Right lobe of liver (tissue), 6 donors: ENCODE data around the gene SRSF9. TPM values are rescaled to one million over a fixed set of nuclear protein-coding genes. Genes with fewer than 3 reads are reported as not detected.
A peak's percentile ranks its signal among the peaks of the same experiment; 100 is the strongest.

Experiments used
- ATAC-seq, 4 donors: fragments of 200-7000 bp; cut with Tn5 transposase; one replicate each; pipeline ENCODE4 v1.9.1; 2020; ENCODE audit warnings: mild to moderate bottlenecking in 4 of 4, moderate library complexity in 4 of 4
- DNase-seq, 3 donors: peaks; one replicate each; pipeline ENCODE4 v3.0.0-alpha.2; 2020
- H3K27ac ChIP-seq, 3 donors: fragments of 200-600 bp; one replicate each; pipeline ENCODE4 v1.8.0; 2022
- H3K27me3 ChIP-seq, 2 donors: fragments of 200-600 bp; one replicate each; pipeline ENCODE4 v1.8.0; 2022
- H3K36me3 ChIP-seq, 4 donors: fragments of 200-600 bp; sonication (generic) in 1 of 4; one replicate each; pipeline versions ENCODE4 v1.5.1 to v1.8.0; 2017 to 2022; ENCODE audit warnings: control low read depth in 1 of 4
- H3K4me1 ChIP-seq, 4 donors: fragments of 200-600 bp; sonication (generic) in 1 of 4; one replicate each; pipeline versions ENCODE4 v1.5.1 to v1.8.0; 2017 to 2022; ENCODE audit warnings: control low read depth in 1 of 4
- H3K4me3 ChIP-seq, 3 donors: fragments of 200-600 bp; one replicate each; pipeline ENCODE4 v1.8.0; 2022
- H3K9me3 ChIP-seq, 4 donors: fragments of 200-600 bp; sonication (generic) in 1 of 4; one replicate each; pipeline versions ENCODE4 v1.5.1 to v1.8.0; 2017 to 2022; ENCODE audit warnings: control low read depth in 1 of 4
- CTCF ChIP-seq, 4 donors: fragments of 200-600 bp in 3 of 4; fragments of 450-650 bp in 1 of 4; IDR thresholded peaks; one replicate each; pipeline versions ENCODE4 v1.5.1 to v1.8.0; 2016 to 2022; ENCODE audit warnings: antibody characterized with exemption in 4 of 4, mild to moderate bottlenecking in 2 of 4
- POLR2A ChIP-seq: fragments of 450-650 bp; IDR thresholded peaks from one replicate; pipeline ENCODE4 v1.6.1; 2017; ENCODE audit warnings: antibody characterized with exemption, mild to moderate bottlenecking
- WGBS: methylation state at CpG from one replicate; pipeline ENCODE4 v1.1.6; 2018; ENCODE audit warnings: low coverage, low lambda C conversion rate; ENCODE audit not compliant: insufficient coverage; ENCODE audit errors: missing lambda C conversion rate; 5-methylcytosine and 5-hydroxymethylcytosine counted together
- intact Hi-C, 2 donors: fragments of 100-400 bp; cut with DNase I; formaldehyde crosslinking; loops; one replicate each; pipeline versions ENCODE4 v1.11.2 to v1.14.1; 2022
- total RNA-seq, 6 experiments: library from RNA; depleted of rRNA in 2 of 6; stranded (reverse); fragments of >200 nt in 2 of 6; fragmentation: NEBNext Ultra II Directional in 3 of 6; extraction: Animal tissue kit (Norgen Biotek cat#: 25700) in 3 of 6; gene quantifications; one replicate each; pipeline versions ENCODE4 v1.1.0 to v1.2.4, GENCODE V29; 2016 to 2023
- donor health status: DM: no; HTN: yes; CAD: no.
- donor health status: DM: no; HTN: no; CAD: no.
- donor health status: DM: no; HTN: no; CAD: no.
- donor health status: DM: no; HTN: yes; CAD: no.
- donor health status: DM: no; HTN: yes; CAD: no.

SRSF9 gene
- total RNA-seq, 6 experiments from 2014 or later, result 36.4 to 63.3 (median 60.2) TPM

- H3K36me3 ChIP-seq, result no peaks in the 10 kb centered on the region
- ATAC-seq (no peak), DNase-seq (no peak)
- TF ChIP-seq CTCF (IDR thresholded peaks at IDR 0.05) (no peak), POLR2A (no peak)
- intact Hi-C loops, result no loop called here
- WGBS, result 88% methylated on average over 1 of the region's 1 CpG
- H3K9me3 ChIP-seq, result no peaks in the 10 kb centered on the region
- H3K27ac ChIP-seq, result no peak overlapping the region
- H3K27me3 ChIP-seq, result no peaks in the 10 kb centered on the region
- peaks cover 0 to 8% (median 0%) of the 10 kb centered on the region in 4 donors for H3K4me1 ChIP-seq
- no peak overlapping the region for H3K4me3 ChIP-seq
Measured at GRCh38 chr12:120475643-120476042, 6.1 kb upstream of the SRSF9 start.

- 20% methylated on average over 2 of the region's 2 CpGs for WGBS
- H3K4me3 ChIP-seq, result no peak overlapping the region
- H3K27me3 ChIP-seq, result no peaks in the 10 kb centered on the region
- peak in 1 of 3 donors; percentile 27 for DNase-seq
- no peak overlapping the region for H3K27ac ChIP-seq
- peak in 1 of 4 donors; percentile 46 for ATAC-seq
- intact Hi-C loops, result no loop called here
- peaks cover 0 to 13% (median 0%) of the 10 kb centered on the region in 4 donors for H3K4me1 ChIP-seq
- H3K36me3 ChIP-seq, result no peaks in the 10 kb centered on the region
- no peak for TF ChIP-seq POLR2A
- TF ChIP-seq CTCF (IDR thresholded peaks at IDR 0.05), result no peak
- H3K9me3 ChIP-seq, result no peaks in the 10 kb centered on the region
Measured at GRCh38 chr12:120474616-120474960, 5.0 kb upstream of the SRSF9 start.

GRCh38 chr12:120473807-120474615 is 4.5 kb upstream of the SRSF9 start:
- ATAC-seq, result no peak
- DNase-seq, result no peak
- no peaks in the 10 kb centered on the region for H3K36me3 ChIP-seq
- no peak overlapping the region for H3K4me3 ChIP-seq
- TF ChIP-seq CTCF (IDR thresholded peaks at IDR 0.05) (no peak), POLR2A (no peak)
- H3K4me1 ChIP-seq, result peaks cover 0 to 13% (median 0%) of the 10 kb centered on the region in 4 donors
- no peaks in the 10 kb centered on the region for H3K9me3 ChIP-seq
- H3K27ac ChIP-seq, result no peak overlapping the region
- intact Hi-C loops, result no loop called here
- WGBS, result 74% methylated on average over 4 of the region's 6 CpGs
- H3K27me3 ChIP-seq, result no peaks in the 10 kb centered on the region

- Histone ChIP-seq H3K4me3 (no peak overlapping the region), H3K9me3 (no peaks in the 10 kb centered on the region), H3K36me3 (no peaks in the 10 kb centered on the region), H3K27ac (no peak overlapping the region), H3K4me1 (peaks cover 0 to 21% (median 0%) of the 10 kb centered on the region in 4 donors), H3K27me3 (no peaks in the 10 kb centered on the region)
- ATAC-seq, result no peak
- TF ChIP-seq POLR2A, result no peak
- no peak for TF ChIP-seq CTCF (IDR thresholded peaks at IDR 0.05)
- intact Hi-C loops, result no loop called here
- no peak for DNase-seq
Measured at GRCh38 chr12:120472521-120472920, 3.0 kb upstream of the SRSF9 start.
